Measurements from ENCODE around the gene SF1.

Gene SF1

GRCh38 chr11:64714666-64715065 is 63.7 kb downstream of the SF1 start:
- no peak for DNase-seq
